Activated CD4-positive, CD25-positive, alpha-beta regulatory T cell (primary cell): ENCODE measurements around the gene CALML3.

Source experiments
- DNase-seq, 4 experiments: peaks; one replicate each; lab custom pipeline; 2025; lab: John Stamatoyannopoulos, UW

The CALML3 gene

DNA sequence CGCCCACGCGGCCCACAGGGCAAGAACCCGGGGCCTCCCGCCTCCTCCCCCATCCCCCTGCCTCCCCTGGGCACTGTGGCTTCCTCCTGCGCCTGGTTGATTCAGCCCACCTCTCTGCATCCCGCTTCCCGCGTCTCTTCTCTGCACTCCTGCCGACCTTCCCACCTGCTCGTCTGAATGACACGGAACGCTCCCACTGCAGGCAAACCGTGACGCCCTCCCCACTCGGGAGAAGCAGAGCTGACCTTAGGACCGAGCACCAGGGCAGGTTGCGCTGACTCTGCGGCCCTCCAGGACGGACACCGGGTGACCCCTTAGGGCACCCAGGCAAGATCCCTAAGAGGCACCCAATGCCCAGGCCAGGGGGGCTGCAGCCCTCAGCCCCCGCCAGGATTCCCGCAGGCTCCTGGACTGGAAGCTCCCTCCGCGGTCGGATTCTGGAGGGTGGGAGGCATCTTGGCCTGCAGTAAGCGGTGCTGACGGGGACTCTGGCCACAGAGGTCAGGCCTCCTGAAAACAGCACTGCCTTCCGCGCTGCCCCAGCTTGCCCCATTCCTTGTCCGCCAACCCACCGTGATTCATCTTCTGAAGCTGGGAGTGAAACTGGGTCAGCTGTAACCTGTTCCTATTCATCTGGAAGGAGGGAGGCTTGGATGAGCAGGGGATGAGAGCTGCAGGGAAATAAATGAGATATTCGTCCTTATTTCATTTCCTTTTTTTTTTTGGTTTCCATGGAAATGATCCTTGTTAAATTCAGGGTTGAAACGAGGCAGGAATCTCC lies 990 bp downstream of the CALML3 start:
- DNase-seq, result no peak

DNA sequence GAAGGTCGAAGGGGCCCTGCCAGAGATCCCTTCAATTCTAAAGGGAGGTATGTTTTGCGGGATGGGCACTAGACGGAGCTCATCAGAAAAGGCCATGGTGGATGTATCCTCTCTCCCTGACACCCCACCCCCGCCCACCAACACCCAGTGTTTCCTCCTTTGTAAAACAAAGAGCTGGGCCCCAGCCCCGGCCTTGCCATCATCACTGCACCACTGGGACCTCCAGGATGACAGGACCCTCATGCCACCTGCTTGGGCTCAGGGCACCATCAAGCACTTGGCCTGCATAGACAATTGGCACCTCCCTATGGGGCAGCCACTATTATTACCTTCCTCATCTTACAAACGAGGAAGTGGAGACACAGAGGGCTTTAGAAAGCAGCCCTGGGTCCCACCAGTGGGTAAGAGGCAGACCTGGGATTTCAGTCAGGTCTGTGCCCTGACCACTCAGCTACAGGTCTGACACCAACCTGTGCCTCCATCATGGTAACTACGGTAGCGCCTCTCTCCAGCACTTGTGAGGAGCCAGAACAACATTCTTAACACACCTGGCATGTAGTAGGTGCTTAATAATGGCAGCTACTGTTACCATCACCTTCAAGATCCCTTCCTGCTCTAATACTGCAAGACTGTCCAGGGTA lies 2.0 kb downstream of the CALML3 start:
- no peak for DNase-seq

DNA sequence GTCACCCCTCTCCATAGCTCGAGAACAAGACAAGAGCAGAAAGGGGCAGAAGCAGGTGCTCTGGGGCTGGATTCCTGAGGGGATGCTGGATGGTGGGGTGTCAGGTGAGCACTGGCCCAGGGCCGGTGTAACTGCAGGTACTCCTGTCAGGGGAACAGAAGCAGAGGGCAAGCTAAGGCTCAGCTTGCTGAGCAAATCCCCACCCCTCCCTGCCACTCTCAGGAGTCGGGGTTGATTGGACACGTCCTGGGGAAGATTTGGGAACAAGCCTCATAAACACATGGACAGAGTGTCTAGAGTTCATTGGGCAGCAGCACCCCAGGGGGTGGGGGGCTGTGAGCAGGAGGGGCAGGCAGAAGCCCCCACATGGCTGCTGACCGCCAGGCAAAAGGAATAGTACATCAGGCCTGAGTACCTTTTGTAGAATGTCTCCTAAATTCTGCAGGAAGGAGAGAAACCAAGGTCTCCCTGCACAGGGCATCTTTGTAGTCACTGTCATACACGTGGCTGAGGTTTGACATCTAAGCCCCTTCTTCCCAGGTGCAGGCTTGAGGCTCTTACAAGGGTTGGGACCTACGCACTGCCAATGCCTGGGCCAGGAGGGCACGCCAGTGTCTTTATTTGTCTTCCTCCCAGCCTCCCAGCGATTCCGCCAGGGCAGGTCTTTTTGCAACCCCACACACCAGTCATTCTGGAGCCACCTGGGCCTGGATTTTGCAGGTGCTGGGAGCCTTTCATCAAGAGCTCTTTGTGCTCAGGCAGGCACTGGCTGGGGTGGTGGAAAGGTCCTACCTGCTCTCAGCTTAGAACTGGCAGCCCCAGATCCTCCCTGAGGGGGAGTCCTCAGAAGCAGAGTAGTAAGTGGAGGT lies 2.8 kb downstream of the CALML3 start:
- no peak for DNase-seq

DNA sequence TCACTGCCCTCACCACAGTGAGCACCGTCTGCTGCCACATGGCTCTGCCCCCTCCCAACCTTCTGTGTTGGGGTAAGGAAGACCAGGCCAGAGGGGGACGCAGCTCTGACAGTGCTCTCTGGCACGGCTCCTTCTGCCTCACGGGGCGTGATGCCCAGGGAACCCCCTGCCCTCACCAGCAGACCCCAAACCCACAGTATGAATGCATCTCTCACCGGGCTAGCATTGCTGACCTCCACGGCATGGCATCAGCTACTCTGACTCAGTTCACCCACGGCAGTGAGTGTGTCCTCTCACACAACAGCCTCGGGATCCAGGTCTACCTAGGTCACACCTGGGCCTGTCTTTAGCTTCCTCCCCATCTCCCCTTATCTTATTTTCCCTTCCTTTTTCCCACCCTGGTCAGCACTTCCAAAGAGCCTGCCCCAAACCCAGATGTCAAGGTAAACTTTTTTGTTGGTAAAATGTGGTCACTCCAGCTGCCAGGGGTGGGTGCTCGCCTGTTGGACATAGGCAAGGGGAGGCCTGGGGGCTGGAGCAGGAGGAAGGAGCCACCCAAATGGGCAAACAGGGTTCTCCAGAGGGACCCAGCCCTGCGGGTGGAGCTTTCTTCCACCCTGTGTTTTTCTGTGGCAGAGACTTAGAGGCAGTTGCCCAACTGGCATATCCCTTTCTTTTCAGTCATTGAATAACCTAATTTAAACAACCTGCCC lies 4.4 kb downstream of the CALML3 start:
- DNase-seq, result no peak

DNA sequence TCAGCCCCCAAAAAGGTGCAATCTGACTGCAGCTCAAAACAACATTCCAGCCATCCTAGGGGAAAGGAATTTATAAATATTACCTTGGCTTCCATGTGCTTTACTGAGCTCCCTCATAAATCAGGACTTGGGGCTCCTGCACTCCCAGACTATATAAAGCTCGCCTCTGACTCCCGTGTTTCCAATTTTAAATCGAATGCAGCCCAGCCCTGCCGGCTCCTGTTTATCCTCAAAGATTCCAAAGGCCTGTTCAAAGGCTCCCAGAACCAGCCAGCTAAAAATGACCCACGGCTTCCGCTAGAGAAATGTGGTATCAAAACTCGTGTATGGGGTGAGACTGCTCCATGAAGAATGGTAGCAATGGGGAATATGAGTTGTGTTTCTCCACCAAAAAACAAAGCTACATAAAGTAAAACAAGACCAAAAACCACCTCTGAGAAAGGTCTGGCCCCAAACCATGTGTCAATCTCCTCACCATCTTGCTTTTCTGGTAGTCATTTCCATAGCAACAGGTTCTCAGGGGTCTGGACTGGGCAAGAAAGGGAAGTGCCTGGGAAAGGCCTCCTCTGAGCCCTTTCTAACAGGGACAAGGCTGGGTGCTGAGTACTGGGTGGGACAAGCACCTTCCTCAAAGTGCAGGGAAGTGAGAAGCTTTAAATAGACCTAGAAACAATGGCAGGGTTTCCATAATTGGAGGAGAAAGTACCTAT lies 5.1 kb downstream of the CALML3 start:
- DNase-seq, result no peak

DNA sequence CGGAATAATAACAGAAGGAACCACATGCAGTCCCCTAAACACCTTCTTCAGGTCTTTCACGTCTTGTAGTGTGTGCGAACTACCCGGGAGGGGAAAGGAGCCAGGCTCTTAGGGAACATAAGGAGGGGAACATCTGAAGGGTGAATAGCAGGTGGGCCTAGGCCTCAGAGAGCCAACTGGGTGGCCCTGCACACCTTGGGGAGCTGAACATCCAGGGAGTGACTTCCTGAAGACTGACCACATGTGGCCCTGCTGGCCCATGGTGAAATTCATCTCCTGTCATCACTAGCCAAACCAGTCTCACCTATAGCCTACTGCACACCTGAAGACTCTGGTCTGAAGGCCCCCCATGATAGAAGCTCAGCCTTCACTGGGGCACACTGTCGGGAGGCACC lies 5.6 kb downstream of the CALML3 start:
- DNase-seq, result no peak

DNA sequence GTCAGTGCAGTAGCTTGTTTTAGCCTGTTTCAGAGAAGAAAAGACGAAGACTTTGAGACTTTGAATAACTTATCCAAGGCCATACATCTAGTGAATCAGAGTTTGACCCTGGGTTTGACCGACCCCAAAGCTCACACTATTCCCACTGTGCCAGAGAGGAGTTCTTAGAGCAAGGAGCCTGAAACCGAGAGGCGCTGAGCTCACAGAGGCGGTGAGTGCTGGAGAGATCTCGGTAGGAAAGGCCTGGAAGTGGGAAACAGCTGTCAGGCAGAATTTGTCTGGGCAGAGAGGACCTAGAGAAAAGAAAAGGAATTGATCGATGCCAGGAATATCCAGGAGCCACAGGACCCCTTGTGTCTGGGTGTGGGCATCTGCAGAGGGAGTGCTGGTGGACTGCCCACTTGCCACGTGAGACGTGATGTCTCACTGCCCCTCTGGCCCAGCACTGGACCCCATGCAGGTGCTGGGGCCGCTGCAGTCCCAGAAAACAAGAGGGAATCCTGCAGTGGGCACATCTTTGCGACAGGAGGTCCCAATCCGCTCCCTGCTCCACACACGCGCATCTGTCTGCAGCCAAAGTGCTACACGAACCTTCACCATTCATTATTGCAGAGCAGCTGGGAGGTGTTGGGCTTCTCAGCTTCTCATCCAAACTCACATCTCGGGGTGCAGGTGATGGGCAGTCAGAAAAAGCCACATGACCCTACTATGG lies 6.2 kb downstream of the CALML3 start:
- no peak for DNase-seq

DNA sequence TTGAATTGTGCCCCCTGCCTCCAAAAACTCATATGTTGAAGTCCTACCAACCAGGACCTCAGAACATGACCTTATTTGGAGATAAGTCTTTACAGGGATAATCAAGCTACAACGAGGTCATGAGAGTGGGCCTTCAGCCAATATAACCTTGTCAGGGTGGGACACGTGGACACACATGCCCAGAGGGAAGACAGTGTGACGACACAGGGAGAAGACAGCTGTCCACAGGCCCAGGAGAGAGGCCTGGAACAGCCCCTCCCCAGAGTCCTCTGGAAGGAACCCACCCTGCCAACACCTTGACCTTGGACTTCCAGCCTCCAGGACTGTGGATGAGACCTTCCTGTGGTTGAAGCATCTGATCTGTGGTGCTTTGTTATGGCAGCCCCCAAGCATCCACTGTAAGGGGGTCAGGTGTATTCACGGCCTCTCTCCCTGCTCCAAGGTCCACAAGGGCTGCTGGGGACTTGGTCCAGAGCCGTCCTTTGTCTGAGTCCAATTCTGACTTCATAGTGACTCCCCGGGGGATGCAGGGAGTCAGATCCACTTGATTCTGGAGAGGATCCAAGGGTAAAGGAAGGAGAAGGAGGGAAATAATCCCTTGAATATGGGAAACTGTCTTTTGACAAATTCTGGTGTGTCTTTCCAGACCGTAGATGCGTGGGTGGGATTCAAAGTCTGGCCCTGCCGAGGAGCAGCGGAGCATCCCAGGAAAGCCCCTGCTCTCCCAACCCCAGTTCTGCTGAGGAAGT lies 7.0 kb downstream of the CALML3 start:
- DNase-seq, result no peak

DNA sequence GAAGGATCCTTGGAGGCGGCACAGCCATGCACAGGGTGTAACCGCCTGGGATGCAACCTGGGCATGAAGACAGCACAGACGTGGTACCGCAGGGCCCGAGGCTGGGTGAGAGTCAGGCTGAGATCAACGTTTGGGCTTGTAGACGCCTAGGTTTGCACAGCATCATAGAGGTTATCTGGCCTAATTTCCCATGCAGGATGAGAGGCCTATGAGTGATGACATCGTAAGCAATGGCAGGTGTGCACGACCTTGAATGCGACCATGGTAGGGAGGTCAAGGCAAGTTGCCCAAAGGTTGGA lies 7.5 kb downstream of the CALML3 start:
- no peak for DNase-seq

DNA sequence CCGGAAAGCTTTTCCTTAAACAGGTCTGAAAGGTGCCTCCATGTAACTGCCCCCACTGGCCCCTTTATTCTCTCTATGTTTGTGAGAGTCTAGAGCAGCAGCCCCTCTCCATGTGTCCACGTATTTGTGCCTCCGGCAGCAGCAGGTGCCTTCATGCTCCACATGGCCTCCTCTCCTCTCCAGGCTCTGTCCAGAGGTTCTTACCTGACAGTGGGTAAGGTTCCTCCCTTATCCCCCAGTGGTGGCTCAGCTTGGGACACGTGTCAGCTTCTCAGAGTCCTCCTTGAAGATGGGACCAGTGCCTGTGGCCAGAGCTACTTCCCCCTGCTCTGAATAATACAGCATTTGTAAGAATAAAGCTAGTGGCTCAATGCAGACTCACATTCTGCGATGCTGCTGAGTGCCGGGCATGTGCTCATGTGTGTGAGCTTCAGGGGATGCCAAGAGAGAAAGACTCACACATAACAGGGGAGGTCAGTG lies 7.9 kb downstream of the CALML3 start:
- DNase-seq, result no peak

DNA sequence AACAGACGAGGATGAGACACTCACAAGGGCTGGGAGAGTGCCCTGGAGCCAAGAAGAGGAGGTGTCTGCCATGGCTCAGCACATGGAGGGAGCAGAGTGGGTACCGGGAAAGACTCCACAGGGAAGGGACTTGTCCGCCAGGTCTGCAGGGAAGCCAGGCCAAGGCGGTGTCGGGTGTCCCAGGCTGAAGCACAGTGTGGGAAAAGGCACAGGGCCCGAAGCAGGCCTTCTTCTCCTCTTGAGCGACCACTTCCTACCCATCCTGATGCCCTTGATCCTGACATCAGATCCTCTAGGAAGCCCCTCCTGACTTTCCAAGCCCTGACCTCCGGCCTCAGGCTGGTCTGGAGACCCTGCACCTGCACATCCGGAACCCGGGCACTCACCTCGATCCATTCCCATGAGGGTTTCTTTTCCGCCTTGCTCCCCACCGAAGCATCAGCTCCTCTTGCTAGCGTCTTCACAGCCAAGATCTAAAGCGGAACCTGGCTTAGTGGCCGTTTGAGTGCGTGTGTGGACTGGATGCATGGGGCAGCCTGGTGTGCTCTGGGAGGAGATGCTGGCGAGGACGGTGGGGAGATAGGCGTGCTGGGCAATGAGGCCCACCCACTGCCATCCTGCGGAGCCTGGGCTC lies 8.5 kb downstream of the CALML3 start:
- DNase-seq, result no peak

DNA sequence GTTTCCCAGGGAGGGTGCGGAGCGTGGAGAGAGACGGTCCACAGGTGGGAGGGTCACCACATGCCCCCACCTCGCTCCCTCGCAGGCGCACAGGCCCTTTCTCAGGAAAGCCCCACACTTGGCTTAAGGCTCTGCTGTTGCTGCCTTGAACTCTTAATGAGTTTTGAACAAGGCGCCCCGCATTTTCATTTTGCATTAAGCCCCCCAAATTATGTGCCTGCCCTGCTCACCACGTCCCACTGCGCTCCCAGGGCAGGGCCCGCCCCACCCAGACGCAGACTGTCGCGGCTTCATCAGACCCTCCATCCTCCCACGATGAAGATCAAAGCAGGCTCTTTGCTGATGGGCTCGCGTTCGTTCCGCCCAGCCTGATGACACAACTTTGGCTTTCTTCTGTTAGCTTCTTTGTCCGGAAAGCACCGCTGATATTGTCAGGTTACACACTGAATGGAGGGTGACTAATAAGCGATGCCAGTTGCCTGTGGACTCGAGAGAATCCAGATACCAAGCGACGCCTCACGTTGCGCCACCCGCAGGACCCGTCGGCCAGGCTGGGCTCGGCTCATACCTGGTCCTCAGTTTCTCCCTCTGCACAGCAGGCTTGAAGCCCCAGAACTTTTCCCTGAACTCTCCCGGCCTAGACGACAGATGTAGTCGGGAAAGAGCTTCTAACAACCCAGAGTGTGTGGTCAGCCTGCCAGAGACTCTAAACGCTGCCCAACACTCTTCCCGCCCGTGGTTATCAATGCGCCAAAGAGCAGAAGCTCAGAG lies 9.5 kb downstream of the CALML3 start:
- DNase-seq, result no peak

DNA sequence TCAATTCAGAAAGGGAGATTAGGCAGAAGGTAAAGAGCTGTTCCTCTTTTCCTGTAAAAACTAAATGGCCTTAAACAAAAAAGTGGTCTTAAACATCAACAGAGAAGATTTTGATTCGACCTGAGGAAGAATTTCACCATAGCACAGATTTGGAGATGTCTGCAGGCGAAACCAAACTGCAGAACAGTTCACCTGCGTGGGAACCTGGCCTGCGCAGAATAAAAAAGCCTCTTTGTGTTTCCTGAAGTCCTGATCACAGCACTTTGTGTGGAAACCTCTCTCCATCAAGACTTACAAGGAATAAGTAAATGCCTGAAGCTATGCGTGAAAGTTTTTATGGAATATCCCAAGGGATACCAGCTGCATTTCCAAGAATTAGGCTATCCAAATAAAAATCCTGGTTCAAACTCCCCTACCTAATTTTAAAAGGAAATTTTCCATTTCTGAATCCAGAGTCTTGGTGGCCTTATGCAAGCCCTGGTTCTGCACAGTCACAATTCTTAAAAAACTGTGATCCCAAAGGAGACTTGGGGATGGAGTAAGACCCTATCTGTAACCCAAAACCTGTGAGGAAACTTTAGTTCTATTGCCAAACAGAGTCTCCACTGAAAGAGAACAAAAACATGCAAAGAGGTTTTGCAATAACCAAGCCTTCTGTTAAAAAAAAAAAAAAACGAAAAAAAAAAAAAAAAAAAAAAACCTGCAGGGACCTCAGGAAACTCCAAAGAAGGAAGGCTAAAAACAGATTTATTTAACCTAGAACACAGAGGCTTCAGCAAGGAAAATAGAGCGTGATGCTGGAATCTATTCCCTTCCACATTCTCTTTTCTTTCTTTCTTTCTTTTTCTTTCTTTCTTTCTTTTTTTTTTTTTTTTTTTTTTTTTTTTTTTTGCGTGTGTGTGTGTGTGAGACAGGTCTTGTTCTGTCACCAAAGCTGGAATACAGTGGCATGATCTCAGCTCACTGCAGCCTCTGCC lies 10.4 kb downstream of the CALML3 start:
- no peak for DNase-seq

DNA sequence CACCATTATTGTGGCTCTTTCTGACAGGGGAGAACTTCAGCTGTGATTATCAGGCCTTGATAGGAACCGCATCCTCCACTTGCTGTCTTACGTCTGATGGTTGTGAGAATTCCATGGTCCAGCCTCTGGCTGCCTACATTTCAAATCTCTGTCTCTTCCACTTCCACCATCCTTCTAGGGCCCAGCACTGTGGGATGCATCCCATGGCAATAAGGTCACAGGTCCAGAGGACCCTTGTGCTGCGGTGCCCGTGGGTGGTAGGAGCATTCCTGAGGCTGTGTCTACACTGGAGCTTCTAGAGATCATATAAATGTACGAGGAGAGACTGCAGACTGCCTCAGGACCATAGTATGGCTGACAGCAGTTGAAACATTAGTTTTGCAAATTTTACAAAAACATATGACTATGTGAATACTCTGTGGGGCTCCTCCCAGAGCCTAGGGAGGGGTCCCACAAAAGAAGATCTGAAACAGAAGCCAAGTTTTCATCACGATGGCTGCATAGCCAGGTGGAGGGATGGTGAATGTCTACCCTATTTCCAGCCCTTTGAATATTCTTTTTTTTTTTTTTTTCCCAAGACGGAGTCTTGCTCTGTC lies 11.8 kb downstream of the CALML3 start:
- no peak for DNase-seq

DNA sequence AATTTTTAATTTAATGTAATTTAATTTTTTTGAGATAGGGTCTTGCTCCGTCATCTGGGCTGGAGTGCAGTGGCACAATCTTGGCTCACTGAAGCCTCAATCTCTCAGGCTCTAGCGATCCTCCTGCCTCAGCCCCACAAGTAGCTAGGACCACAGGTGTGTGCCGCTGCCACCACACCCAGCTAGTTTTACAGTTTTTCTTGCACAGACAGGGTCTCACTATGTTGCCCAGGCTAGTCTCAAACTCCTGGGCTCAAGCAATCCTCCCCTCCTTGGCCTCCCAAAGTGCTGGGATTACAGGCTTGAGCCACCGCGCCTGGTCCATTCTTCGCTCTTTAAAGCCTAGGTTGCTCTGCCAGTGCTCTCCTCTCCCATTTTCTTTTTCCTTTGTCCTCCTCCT lies 12.9 kb downstream of the CALML3 start:
- no peak for DNase-seq

DNA sequence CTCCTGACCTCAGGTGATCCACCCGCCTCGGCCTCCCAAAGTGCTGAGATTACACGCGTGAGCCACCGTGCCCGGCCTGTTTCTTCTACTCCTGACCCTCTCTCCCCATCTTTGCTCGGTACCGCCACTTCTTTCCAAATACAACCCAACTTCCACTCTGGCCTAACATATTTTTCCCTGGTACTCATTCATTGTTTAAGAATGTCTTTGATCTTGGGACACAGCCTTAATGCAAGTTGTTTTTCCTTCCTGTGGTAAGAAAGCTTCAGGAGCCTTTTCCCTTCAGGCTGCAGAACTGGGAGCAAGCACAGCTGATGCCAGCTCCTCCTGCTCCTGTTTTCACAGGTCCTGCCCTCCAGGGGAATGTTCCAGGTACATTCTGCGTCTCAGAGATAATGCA lies 13.7 kb downstream of the CALML3 start:
- no peak for DNase-seq

DNA sequence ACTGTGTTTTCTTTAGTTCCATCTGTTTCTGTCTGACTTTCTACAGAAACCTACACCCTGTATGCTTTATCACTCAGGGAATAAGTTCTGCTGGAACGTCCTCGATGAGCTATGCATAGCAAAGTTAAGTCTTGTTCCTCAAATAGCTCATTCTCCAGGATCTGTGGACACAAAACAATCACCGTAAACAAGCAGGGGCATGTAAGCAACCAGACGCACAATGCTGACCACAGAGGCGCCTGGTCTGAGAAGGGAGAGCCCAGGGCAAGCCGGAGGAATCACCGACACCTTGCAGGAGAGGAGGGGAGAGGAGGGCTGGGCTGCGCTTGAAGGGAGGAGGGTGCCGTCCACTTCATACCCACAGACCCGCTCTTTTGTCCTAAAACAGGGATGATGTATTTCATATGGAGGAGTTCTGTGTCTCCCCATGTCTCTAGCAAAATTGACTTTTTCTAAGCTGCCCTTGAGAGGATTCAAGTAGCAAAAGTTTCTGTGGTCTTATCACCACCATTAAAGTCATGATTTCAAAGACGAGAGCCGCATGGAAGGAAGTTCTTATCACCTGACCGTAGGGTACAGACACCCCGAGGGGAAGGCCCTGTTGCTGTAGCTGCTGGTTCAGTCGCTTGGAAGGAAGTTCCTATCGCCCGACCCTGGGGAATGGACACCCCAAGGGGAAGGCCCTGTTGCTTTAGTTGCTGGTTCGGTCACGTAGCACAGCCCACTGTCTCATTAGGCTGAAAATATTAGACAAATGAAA lies 14.3 kb downstream of the CALML3 start:
- DNase-seq, result no peak
